GM18526 (cell line): ENCODE results near the gene FAM168A.

Experiments
- POLR2A ChIP-seq: IDR thresholded peaks from 3 replicates; pipeline ENCODE4 v1.6.1; 2011; ENCODE audit not compliant: insufficient read length; ENCODE audit errors: extremely low read depth

The FAM168A gene

GRCh38 chr11:73622926-73623593 is 25.1 kb upstream of the FAM168A start:
- no peak for TF ChIP-seq POLR2A

DNA sequence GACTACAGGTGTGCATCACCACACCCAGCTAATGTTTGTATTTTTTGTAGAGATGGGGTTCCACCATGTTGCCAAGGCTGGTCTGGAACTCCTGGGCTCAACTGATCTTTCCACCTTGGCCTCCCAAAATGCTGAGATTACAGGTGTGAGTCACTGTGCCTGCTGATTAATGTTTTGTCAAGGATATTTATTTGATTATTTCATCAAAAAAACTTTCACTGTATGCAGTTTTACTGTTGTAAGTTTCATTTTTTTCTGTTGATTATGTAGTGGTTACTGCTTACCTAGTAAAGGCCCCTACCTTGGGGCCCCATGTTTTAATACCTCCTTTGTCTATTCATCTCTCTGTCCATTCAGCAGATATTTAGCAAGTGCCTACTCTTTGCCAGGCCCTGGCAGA is 16.7 kb upstream of the FAM168A start:
- TF ChIP-seq POLR2A, result no peak

GRCh38 chr11:73612601-73613140 is 14.8 kb upstream of the FAM168A start:
- TF ChIP-seq POLR2A, result no peak

DNA sequence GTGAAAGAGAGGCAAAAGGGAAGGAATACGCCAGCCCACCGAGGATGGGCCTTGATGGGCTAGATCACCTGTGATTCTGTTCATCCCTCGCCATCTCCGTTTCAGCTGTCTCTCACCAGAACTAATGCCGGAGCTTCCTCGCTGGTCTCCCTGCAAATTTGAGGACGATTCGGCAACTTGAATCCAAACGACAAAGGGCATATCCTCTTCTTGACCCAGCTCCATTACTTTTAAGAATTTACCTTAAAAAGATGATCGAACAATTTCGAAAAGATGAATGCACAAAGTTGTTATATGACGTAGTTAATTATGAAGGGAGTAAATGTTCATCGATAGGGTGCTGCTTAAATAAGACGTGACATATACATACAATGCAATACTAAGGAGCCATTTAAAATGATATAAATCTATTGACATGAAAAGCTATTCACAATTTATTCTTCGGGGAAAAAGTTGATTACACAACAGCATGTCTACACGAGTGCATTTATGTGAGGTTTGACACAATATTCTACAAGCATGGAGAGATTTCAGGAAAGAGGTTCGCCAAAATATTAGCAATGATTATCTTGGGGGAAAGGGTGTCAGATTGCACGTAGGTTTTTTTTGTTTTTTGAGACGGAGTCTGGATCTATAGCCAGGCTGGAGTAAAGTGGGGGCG is 937 bp upstream of the FAM168A start:
- no peak for TF ChIP-seq POLR2A

GRCh38 chr11:73597336-73597955 is 466 bp downstream of the FAM168A start:
- TF ChIP-seq POLR2A, result no peak

DNA sequence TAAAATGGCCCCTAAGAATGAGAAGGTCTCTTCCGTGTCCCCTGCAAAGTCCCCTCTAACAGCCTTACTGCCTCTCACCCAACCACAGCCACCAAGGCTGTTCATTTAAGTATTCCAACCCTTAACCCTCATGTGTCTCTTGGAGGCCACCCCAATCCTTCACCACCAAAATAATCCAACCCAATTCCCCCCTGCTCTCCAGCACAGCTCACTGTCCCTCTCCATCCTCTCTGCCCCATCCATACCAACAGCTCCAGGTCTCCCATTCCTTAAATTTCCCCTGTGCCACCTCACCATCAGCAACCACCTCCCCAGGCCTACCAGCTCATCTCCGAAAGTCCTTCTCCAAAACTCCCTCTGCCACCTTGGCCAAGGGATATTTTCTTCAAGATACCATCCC is 1.4 kb downstream of the FAM168A start:
- no peak for TF ChIP-seq POLR2A

DNA sequence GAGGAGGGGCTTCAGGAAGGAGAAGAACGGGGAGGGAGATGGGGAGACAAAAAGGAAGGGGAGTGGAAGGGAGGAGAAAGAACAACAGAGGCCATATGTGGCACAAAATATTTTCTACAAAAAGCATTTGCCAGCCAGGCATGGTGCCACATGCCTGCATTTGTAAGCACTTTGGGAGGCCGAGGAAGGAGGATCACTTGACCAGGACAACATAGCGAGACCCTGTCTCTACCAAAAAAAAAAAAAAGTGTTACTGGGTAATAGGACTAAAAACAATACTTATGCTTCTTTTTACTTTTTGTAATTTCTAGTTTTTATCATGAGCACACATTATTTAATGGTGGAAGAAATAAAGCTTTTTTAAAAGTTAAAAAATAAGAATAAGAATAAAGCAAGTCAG is 5.3 kb downstream of the FAM168A start:
- TF ChIP-seq POLR2A, result no peak

GRCh38 chr11:73591743-73592142 is 6.2 kb downstream of the FAM168A start:
- TF ChIP-seq POLR2A, result no peak

- TF ChIP-seq POLR2A, result no peak
Observed at GRCh38 chr11:73590991-73591390, 6.9 kb downstream of the FAM168A start.

- TF ChIP-seq POLR2A, result no peak
Observed at GRCh38 chr11:73586791-73587190, 11.1 kb downstream of the FAM168A start.

DNA sequence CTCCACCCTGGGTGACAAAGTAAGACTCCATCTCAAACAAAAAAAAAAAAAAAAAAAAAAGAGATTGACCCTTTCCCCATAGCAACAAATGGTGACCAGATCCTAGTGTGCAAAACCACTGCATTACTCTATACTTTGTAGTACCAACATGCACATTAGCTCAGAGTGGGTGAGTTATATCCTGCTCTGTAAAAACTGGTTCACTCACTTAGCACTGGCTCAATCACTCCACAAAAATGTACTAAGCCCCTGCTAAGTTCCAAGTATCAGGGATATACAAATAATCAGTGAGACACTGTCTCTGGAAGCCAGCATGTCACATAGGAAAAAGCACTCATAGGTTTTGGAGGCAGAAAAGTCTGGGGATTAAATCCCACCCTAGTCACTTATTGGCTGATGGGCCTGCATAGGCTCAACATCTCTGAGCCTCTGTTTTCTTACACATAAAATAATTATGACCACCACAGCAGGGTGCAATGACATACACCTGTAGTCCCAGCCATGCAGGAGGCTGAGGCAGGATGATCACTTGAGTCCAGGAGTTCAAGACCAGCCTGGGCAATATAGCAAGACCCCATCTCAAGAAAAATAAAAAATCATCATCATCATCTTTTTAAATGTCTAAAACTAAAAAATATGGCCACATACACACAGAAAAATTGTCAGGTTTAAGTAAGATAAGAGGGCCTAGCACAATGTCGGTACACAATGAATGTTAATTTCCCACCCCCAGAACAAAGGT is 11.9 kb downstream of the FAM168A start:
- no peak for TF ChIP-seq POLR2A

- no peak for TF ChIP-seq POLR2A
Observed at GRCh38 chr11:73584831-73585230, 13.1 kb downstream of the FAM168A start.

DNA sequence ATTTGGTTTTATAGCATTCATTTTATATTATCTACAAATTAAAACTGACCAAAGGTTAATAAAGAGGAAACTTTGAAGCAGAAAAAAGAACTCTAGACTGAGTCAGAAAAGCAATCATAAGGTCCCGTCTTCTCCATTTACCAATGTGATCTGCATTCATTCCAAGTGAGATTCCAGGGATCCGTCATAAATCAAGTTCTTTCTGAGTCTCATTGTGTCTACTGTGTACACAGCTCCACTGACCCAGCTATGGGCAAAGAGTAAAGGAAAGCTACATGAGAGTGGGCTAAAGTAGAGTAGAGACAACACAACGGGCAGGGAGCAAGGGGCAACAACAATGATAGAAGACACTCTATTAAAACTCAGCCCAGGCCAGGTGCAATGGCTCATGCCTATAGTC is 15.3 kb downstream of the FAM168A start:
- TF ChIP-seq POLR2A, result no peak

DNA sequence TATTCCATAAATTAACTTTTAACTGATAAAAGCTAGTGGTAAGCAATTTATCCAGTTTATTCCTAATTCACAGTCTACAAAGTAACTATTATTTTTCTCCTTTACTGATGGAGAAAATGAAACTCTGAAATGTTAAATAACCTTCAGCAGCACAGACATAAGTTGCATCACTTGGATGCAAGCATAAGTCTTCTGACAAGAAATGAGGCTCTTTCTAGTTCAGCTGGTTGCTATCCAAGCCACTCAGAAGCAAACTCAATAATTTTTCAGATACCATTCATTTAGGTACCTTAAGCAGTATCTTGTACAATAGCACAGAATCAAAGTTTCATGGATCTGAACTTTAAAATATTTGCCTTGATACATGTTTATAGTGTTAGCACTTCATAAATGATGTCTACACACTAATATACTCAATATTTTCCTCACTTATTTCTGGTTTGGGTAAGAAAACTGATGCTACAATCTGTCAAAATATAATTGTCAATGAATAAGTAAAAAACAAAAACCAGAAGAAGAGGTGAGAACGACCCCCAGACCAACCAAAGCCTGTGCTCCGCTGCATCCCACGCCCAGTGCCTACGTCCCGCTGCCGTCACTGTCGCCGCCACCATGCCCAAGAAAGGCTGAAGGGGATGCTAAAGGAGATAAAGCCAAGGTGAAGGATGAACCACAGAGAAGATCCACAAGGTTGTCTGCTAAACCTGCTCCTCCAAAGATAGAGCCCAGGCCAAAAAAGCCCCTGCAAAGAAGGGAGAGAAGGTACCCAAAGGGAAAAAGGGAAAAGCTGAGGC is 18.1 kb downstream of the FAM168A start:
- no peak for TF ChIP-seq POLR2A

GRCh38 chr11:73578592-73579185 is 19.2 kb downstream of the FAM168A start:
- no peak for TF ChIP-seq POLR2A

DNA sequence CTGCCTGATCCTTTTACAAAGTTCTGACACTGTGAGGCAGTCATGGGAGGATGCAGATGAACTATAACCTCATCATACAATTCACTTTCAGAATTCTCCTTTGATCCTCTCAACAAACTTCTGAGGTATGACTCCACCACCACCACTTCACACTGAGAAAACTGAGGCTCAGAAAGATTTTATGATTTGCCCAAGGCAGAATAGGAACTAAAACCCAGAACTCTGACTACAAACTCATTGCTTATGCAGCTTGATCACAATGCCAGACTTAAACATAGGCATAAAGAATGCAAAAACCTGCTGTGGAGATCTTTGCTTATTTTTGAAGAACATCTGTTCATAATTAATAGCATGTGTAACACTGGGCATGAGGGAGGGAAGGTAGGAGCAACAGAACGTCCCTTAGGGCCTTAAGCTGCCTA is 20.4 kb downstream of the FAM168A start:
- no peak for TF ChIP-seq POLR2A
